Measurements from ENCODE around the gene KIF24. TPM values are rescaled to one million over a fixed set of nuclear protein-coding genes. Genes with fewer than 3 reads are reported as not detected.
"Not testable (repeated sequence)": the region's sequence is repeated elsewhere in the genome, so short reads cannot be mapped to it uniquely, and the experiment has no call there.

KIF24 gene
- total and polyA plus RNA-seq, 9 donors: 0.47 to 3.2 (median 1.00) TPM

DNA sequence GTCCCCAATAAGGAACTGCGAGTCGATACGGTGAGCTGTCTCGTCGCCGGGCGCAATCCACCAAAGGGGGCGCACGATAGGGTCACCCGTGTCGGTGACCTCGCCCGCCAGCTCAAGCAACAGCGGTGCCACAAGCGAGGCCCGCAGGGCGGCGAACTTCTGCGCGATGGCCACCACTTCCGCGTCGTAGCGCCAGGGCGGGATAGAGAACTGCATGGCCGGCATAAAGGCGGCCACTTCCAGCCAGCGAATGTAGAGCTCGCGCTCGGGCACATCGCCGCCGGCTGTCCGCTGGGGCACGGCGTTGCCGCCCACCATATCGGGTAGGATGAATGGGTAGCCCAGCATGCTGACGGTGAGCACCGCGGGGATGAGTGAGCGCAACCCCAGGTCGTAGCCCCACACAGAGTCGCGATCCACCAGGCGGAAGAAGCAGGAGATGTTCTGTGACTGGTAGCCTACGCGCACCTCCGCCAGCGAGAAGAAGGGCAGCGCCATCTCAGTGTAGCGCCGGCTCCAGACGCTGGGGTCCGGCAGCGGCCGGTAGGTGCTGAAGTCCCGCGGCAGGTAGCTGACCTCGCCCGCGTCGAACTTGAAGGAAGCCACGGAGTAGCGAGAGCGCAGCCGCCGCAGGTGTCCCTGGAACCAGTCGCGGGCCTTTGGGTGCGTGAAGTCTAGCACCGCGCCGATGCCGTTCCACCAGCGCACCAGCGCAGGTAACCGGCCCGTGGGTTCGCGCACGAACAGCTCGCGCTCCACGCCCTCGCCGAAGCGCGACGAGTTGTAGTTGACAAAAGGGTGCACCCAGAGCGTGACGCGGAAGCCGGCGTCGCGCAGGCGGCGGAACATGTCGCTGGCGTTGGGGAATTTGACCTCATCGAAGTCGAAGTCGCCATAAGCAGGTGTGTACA, 42.2 kb upstream of the KIF24 start:
- Histone ChIP-seq H3K9me3 (peaks cover 0 to 18% of the 10 kb centered on the region in 2 donors), H3K27ac (no peak overlapping the region), H3K36me3 (no peaks in the 10 kb centered on the region), H3K4me3 (no peak overlapping the region), H3K27me3 (no peaks in the 10 kb centered on the region), H3K4me1 (ENCODE audit: insufficient read depth) (no peaks in the 10 kb centered on the region)
- no peak for DNase-seq
- TF ChIP-seq EP300 (IDR thresholded peaks at IDR 0.05): no peak
- no peak for TF ChIP-seq POLR2A (IDR thresholded peaks at IDR 0.05)
- TF ChIP-seq, protein P1, sequence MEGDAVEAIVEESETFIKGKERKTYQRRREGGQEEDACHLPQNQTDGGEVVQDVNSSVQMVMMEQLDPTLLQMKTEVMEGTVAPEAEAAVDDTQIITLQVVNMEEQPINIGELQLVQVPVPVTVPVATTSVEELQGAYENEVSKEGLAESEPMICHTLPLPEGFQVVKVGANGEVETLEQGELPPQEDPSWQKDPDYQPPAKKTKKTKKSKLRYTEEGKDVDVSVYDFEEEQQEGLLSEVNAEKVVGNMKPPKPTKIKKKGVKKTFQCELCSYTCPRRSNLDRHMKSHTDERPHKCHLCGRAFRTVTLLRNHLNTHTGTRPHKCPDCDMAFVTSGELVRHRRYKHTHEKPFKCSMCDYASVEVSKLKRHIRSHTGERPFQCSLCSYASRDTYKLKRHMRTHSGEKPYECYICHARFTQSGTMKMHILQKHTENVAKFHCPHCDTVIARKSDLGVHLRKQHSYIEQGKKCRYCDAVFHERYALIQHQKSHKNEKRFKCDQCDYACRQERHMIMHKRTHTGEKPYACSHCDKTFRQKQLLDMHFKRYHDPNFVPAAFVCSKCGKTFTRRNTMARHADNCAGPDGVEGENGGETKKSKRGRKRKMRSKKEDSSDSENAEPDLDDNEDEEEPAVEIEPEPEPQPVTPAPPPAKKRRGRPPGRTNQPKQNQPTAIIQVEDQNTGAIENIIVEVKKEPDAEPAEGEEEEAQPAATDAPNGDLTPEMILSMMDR (IDR thresholded peaks at IDR 0.05): no peak
- intact Hi-C loops (cut with DNase I): no loop called here
- 18 to 29% (median 23%) methylated on average over 105 of the region's 105 CpGs for WGBS, 3 donors

DNA sequence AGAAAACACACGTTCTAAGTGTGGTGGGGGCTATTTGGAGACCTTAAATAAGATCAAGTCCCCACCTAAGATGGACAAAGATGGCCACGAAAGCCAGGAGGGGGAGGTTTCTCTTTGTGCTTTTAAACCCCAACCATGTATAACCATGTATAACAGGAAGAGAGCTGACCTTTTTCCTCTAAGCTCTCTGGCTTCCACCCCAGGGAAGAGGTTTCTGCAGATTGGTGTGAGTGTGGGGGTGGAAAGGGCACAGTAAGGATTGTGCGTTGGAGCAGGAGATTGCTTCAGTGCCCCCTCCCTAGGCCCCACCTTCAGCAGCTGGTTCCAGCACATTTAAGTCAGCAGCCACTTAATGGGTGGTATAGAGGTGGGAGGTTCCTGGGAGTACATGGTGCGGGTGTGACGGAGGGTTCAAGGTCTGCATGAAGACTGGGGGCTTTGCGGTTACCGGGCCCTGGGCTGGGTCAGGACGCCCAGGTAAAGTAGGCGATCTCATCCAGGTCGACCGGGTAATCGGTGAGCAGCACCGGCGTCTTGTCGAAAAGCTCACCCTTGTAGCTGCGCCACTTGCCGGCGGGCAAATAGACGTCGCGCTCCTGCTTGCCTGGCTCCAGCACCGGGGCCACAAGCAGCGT, 41.4 kb upstream of the KIF24 start:
- Histone ChIP-seq H3K27me3 (no peaks in the 10 kb centered on the region), H3K4me1 (ENCODE audit: insufficient read depth) (no peaks in the 10 kb centered on the region), H3K27ac (no peak overlapping the region), H3K36me3 (no peaks in the 10 kb centered on the region), H3K9me3 (peaks cover 0 to 18% of the 10 kb centered on the region in 2 donors), H3K4me3 (no peak overlapping the region)
- no peak for TF ChIP-seq POLR2A (IDR thresholded peaks at IDR 0.05)
- no peak for TF ChIP-seq EP300 (IDR thresholded peaks at IDR 0.05)
- TF ChIP-seq, protein P1 (IDR thresholded peaks at IDR 0.05): no peak
- DNase-seq: no peak
- intact Hi-C loops (cut with DNase I): no loop called here
- 35 to 53% (median 43%) methylated on average over 15 to 23 of the region's 23 CpGs for WGBS, 3 donors

DNA sequence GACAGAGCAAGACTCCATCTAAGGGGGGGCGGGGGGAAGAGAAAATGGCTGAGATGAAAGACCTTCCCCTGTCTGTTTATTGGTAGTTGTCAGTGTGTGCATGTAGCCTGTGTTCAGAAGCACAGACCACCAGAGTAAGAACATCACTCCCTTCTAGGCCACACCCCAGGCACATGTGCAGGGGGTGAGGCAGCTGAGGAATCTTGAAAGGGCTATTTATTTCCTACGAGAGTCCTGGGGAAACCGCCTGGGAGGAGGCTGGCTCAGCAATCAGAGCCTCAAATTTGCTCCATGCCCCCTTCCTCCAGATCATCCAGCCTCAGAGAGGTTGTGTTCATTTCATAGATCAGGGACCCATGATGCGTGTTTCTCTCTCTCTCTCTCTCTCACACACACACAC, 40.6 kb upstream of the KIF24 start:
- Histone ChIP-seq H3K27ac (no peak overlapping the region), H3K36me3 (no peaks in the 10 kb centered on the region), H3K9me3 (peaks cover 0 to 18% of the 10 kb centered on the region in 2 donors), H3K4me1 (ENCODE audit: insufficient read depth) (no peaks in the 10 kb centered on the region), H3K4me3 (no peak overlapping the region), H3K27me3 (no peaks in the 10 kb centered on the region)
- DNase-seq: no peak
- intact Hi-C loops (cut with DNase I): no loop called here
- 85 to 90% (median 88%) methylated on average over 4 of the region's 4 CpGs for WGBS, 3 donors
- TF ChIP-seq POLR2A (IDR thresholded peaks at IDR 0.05): no peak
- TF ChIP-seq, protein P1 (IDR thresholded peaks at IDR 0.05): no peak
- no peak for TF ChIP-seq EP300 (IDR thresholded peaks at IDR 0.05)

DNA sequence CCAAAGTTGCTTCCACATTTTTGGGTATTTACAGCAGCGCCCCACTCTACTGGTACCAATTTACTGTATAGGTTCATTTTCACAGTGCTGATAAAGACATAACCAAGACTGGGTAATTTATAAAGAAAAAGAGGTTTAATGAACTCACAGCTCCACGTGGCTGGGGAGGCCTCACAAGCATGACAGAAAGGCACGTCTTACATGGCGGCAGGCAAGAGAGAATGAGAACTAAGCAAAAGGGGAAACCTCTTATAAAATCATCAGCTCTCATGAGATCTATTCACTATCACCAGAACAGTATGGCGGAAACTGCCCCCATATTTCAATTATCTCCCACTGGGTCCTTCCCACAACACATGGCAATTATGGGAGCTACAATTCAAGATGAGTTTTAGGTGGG, 39.7 kb upstream of the KIF24 start:
- H3K4me1 ChIP-seq (ENCODE audit: insufficient read depth); H3K4me3 ChIP-seq; H3K27ac ChIP-seq; intact Hi-C loops (cut with DNase I); DNase-seq; H3K36me3 ChIP-seq; H3K27me3 ChIP-seq: not testable (repeated sequence)
- whole genome bisulfite sequencing, 3 donors: 93 to 94% (median 93%) methylated on average over 5 of the region's 5 CpGs
- peaks cover 0 to 18% of the 10 kb centered on the region in 2 donors for H3K9me3 ChIP-seq

DNA sequence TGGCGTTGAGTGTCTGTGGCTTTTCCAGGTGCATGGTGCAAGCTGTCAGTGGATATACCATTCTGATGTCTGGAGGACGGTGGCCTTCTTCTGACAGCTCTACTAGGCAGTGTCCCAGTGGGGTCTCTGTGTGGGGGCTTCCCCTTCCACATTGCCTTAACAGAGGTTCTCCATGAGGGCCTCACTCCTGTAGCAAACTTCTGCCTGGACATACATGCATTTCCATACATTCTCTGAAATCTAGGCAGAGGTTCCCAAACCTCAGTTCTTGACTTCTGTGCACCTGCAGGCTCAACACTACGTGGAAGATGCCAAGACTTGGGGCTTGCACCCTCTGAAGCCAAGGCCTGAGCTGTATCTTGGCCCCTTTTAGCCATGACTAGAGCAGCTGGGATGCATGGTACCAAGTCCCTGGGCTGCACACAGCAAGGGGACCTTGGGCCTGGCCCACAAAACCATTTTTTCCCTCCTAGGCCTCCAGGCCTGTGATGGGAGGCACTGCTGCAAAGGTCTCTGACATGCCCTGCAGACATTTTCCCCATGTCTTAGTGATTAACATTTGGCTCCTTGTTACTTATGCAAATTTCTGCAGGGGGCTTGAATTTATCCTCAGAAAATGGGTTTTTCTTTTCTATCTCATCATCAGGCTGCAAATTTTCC, 38.8 kb upstream of the KIF24 start:
- not testable (repeated sequence) for H3K36me3 ChIP-seq
- 87 to 100% (median 91%) methylated on average over 3 of the region's 3 CpGs for WGBS, 3 donors

More for the DNA sequence above, 38.8 kb upstream of the KIF24 start:
- peaks cover 0 to 18% of the 10 kb centered on the region in 2 donors for H3K9me3 ChIP-seq
- H3K4me3 ChIP-seq; intact Hi-C loops (cut with DNase I); H3K4me1 ChIP-seq (ENCODE audit: insufficient read depth); H3K27ac ChIP-seq; H3K27me3 ChIP-seq; DNase-seq: not testable (repeated sequence)
